HG02852 (cell line): ENCODE data around the gene GMEB1.
"Not testable (repeated sequence)": the region's sequence is repeated elsewhere in the genome, so short reads cannot be mapped to it uniquely, and the experiment has no call there.

ENCODE experiments used
- ATAC-seq: cut with Tn5 transposase; IDR thresholded peaks from one replicate; pipeline ENCODE4 v1.9.1; 2021; ENCODE audit warnings: mild to moderate bottlenecking, moderate library complexity; ENCODE audit not compliant: unreplicated experiment

GMEB1 gene

DNA sequence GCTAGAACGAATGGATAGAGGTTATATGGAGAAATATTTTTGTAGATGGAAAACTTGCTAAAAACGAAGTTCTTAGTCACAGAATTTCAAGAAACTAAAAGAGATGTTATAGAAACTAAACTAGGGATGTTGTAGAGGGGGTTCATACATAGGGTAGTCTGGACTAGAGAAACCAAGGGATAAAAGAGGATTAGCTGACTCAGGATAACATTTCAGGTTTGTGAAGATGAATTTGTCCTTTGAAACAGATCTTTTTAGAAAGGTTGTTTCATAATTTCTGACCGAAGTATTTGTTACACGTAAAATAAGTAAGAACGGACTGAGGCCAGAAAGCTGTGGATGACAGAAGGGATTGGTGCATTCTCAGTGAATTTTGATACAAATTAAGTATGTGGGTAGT is 81.7 kb downstream of the GMEB1 start:
- no peak for ATAC-seq

DNA sequence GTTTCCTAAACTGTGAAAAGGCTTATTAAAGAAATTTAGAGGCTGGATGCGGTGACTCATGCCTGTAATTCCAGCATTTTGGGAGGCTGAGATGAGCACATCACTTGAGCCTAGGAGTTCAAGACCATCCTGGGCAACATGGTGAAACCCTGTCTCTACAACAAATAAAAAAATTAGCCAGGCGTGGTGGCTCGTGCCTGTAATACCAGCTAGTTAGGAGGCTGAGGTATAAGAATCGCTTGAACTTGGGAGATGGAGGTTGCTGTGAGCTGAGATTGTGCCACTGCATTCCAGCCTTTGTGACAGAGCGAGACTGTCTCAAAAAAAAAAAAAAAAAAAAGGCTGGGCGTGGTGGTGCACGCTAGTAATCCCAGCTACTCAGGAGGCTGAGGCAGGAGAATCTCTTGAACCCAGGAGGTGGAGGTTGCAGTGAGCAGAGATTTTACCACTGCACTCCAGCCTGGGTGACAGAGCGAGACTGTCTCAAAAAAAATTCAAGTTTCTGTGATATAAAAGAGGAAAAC is 82.2 kb downstream of the GMEB1 start:
- not testable (repeated sequence) for ATAC-seq

- ATAC-seq, result no peak
These were observed 82.9 kb downstream of the GMEB1 start for GRCh38 chr1:28751315-28752060.

GRCh38 chr1:28755701-28756100 is 87.1 kb downstream of the GMEB1 start:
- no peak for ATAC-seq

DNA sequence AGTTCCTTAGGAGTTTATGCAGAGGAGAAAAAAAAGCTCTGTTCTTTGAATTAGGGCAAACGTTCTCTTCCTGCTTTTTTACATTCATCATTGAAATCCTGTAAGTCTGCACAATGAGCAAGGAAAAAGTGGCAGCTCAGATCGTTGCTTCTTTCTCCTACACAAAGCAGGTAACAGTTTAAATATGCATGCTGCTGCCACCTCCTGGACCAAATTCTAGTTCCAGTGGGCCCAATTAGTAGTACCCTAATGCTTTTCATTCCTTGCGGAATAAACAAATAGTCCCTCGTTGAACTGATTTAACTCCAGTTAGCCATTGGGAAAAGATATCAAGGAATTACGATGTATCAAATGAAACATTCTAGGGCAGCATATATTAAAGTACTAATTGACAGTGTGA is 88.3 kb downstream of the GMEB1 start:
- no peak for ATAC-seq

DNA sequence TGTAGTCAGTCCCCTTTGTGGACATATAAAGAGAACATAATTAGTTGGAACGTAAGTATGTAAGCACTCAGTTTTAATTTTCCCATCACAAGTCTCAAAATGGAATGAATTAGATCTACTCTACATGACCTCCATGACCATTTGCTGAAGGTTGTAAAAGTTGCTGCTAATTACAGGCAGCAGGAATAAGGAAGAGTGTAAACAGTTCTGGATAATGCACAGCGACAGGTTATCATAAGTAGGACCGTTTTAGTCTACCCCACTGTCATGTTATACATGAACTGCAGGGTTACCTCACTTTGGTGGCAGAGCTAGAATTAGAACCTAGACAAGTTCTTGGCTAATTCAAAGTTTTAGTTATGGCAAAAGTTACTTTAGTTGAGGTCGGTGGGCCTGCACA is 89.8 kb downstream of the GMEB1 start:
- no peak for ATAC-seq

- no peak for ATAC-seq
These were observed 90.7 kb downstream of the GMEB1 start for GRCh38 chr1:28759257-28759656.

DNA sequence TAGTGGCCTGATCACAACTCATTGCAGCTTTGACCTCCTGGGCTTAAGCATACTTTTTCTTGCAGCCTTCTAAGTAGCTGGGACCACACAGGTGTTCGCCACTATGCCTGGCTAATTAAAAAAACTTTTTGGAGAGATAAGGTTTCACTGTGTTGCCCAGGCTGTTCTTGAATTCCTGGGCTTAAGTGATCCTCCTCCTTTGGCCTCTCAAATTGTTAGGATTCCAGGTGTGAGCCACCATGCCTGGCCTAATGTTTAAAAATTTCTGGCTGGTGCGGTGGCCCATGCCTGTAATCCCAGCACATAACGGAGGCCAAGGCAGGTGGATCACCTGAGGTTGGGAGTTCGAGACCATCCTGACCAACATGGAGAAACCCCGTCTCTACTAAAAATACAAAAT is 92.6 kb downstream of the GMEB1 start:
- ATAC-seq, result no peak

DNA sequence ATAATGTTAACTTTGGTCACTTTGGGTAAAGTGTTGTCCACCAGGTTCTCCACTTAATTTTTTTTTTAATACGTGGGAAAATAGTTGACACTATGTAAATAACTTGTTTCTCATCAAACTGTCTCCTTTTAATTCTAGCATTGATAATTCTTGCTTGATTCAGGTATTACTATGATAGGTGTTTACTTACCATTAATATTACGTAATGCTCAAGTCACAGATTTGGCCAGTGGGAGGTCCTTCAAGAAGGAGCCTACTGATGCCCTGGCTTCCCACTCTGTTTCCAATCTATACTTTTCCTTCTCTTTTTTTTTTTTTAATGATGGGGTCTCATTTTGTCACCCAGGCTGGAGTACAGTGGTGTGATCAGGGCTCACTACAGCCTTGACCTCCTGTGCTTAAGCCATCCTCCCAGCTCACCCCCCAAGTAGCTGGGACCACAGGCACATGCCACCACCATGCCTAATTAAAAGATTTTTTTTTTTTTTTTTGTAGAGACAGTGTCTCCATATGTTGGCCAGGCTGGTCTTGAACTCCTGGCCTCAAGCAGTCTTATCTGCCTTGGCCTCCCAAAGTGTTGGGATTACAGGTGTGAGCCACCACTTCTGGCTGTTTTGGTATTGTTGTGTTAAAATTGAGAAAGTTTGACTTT is 98.1 kb downstream of the GMEB1 start:
- no peak for ATAC-seq
